Amniotic stem cell (primary cell): ENCODE results near the gene MAN1C1.

Experiments
- DNase-seq: peaks from one replicate; lab custom pipeline; 2025; lab: John Stamatoyannopoulos, UW

The MAN1C1 gene

GRCh38 chr1:25763493-25763892, 146.9 kb downstream of the MAN1C1 start:
- DNase-seq: no peak

GRCh38 chr1:25765136-25765922, 148.7 kb downstream of the MAN1C1 start:
- DNase-seq: no peak

GRCh38 chr1:25765923-25766589, 149.5 kb downstream of the MAN1C1 start:
- DNase-seq: no peak

- DNase-seq: no peak
Observed at GRCh38 chr1:25766721-25767436, 150.3 kb downstream of the MAN1C1 start.

- DNase-seq: no peak
Observed at GRCh38 chr1:25767437-25767770, 150.8 kb downstream of the MAN1C1 start.

- no peak for DNase-seq
Observed at GRCh38 chr1:25768999-25769398, 152.4 kb downstream of the MAN1C1 start.

- no peak for DNase-seq
Observed at GRCh38 chr1:25769625-25770383, 153.2 kb downstream of the MAN1C1 start.

GRCh38 chr1:25770541-25771220, 154.1 kb downstream of the MAN1C1 start:
- no peak for DNase-seq

- DNase-seq: no peak
Observed at GRCh38 chr1:25771221-25772114, 154.9 kb downstream of the MAN1C1 start.

GRCh38 chr1:25772164-25772563, 155.6 kb downstream of the MAN1C1 start:
- DNase-seq: no peak

- no peak for DNase-seq
Observed at GRCh38 chr1:25772692-25773245, 156.2 kb downstream of the MAN1C1 start.

- no peak for DNase-seq
Observed at GRCh38 chr1:25773441-25774125, 157.0 kb downstream of the MAN1C1 start.

- no peak for DNase-seq
Observed at GRCh38 chr1:25774206-25774803, 157.7 kb downstream of the MAN1C1 start.

- no peak for DNase-seq
Observed at GRCh38 chr1:25774921-25775771, 158.6 kb downstream of the MAN1C1 start.

GRCh38 chr1:25779388-25779787, 162.8 kb downstream of the MAN1C1 start:
- no peak for DNase-seq

GRCh38 chr1:25779894-25780293, 163.3 kb downstream of the MAN1C1 start:
- no peak for DNase-seq

GRCh38 chr1:25780318-25781129, 163.9 kb downstream of the MAN1C1 start:
- DNase-seq: no peak

GRCh38 chr1:25781130-25781433, 164.5 kb downstream of the MAN1C1 start:
- DNase-seq: no peak
